Lung (tissue), 12 donors: ENCODE data around the gene ACTN4. TPM values are rescaled to one million over a fixed set of nuclear protein-coding genes. Genes with fewer than 3 reads are reported as not detected.
A peak's percentile ranks its signal among the peaks of the same experiment; 100 is the strongest.

Experiments used
- ATAC-seq: fragments of 200-7000 bp; cut with Tn5 transposase; one replicate; pipeline ENCODE4 v1.9.1; 2020; ENCODE audit warnings: moderate number of reproducible peaks; ENCODE audit not compliant: insufficient read depth, low FRiP score
- DNase-seq, 3 donors: peaks; one replicate each; pipeline ENCODE4 v3.0.0-alpha.2; 2013 to 2017
- H3K27ac ChIP-seq, 2 donors: one replicate each; pipeline ENCODE4 v1.5.1; 2013; ENCODE audit warnings: mild to moderate bottlenecking in 2 of 2, moderate library complexity in 2 of 2, control low read depth in 1 of 2, inconsistent platforms in 1 of 2, low read depth in 1 of 2, low read length in 1 of 2
- H3K27me3 ChIP-seq, 3 donors: one replicate each; pipeline ENCODE4 v1.5.1; 2013; ENCODE audit warnings: low read length in 2 of 3; ENCODE audit not compliant: control insufficient read depth in 3 of 3, insufficient read depth in 3 of 3
- H3K36me3 ChIP-seq, 4 donors: one replicate each; pipeline ENCODE4 v1.5.1; 2013; ENCODE audit warnings: low read length in 4 of 4, mild to moderate bottlenecking in 1 of 4, moderate library complexity in 1 of 4; ENCODE audit not compliant: control insufficient read depth in 4 of 4, insufficient read depth in 4 of 4
- H3K4me1 ChIP-seq, 5 donors: one replicate each; pipeline ENCODE4 v1.5.1; 2013; ENCODE audit warnings: low read length in 5 of 5, mild to moderate bottlenecking in 2 of 5, moderate library complexity in 1 of 5; ENCODE audit not compliant: control insufficient read depth in 5 of 5, insufficient read depth in 5 of 5
- H3K4me3 ChIP-seq: one replicate; pipeline ENCODE4 v1.5.1; 2013; ENCODE audit warnings: mild to moderate bottlenecking, control low read depth, moderate library complexity
- H3K9ac ChIP-seq, 2 donors: one replicate each; pipeline ENCODE4 v1.5.1; 2013; ENCODE audit warnings: low read length in 2 of 2, control low read depth in 1 of 2; ENCODE audit not compliant: insufficient read depth in 1 of 2
- H3K9me3 ChIP-seq, 4 donors: one replicate each; pipeline ENCODE4 v1.5.1; 2013; ENCODE audit warnings: low read length in 3 of 4, mild to moderate bottlenecking in 1 of 4, moderate library complexity in 1 of 4; ENCODE audit not compliant: control insufficient read depth in 4 of 4, insufficient read depth in 3 of 4
- WGBS, 2 donors: extraction: QIAGEN DNeasy Blood & Tissue Kit; methylation state at CpG; one replicate each; pipeline ENCODE4 v1.1.7; 2013; 5-methylcytosine and 5-hydroxymethylcytosine counted together
- polyA plus RNA-seq, 2 donors: library from polyadenylated mRNA; stranded (reverse); fragments of 200-250 nt; gene quantifications; one replicate each; pipeline ENCODE4 v1.2.1, GENCODE V29; 2013
- total RNA-seq, 2 donors: library from RNA; depleted of rRNA in 1 of 2; stranded (reverse); fragments of >200 nt in 1 of 2; gene quantifications; one replicate each; pipeline ENCODE4 v1.2.1, GENCODE V29; 2014 to 2021
- TF ChIP-seq, protein P1 (sequence below): IDR thresholded peaks from 2 replicates; pipeline ENCODE4 v1.5.1; 2012; ENCODE audit warnings: mild to moderate bottlenecking; ENCODE audit errors: control extremely low read depth, extremely low read depth
- donor health status: control.
- donor health status: control.
- donor health status: Bipolar disorder and iron deficiency.
- donor health status: healthy.
- donor health status: DM: yes; HTN: yes; CAD: no.

Gene ACTN4
- total and polyA plus RNA-seq, 4 donors: 229 to 552 (median 367) TPM

DNA sequence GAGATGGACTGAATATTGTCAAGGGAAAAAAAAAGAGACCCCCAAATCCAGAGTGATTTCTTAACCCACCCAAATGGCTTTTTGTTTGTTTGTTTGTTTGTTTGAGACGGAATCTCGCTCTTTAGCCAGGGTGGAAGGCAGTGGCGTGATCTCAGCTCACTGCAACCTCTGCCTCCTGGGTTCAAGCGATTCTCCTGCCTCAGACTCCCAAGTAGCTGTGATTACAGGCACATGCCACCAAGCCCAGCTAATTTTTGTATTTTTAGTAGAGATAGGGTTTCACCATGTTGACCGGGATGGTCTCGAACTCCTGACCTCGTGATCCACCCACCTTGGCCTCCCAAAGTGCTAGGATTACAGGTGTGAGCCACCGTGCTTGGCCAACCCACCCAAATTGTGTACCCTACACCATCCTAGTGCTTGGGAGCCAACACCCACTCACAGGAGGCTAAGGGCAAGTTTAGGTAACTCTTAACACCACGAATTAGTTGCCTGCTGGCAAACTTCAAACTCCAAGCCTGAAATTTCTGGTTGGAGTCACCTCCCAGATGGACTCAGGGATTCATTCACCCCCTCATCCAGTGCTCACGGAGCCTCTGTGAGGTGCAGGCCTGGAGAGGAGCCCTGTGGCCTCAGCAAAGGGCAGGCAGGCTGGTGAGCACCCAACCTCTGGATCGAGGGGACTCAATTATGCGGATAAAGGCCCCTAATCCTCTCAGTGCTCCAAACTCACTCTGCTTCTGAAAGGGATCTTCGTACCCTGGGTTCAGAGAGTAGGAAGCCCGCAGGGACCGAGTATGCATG lies 37.6 kb downstream of the ACTN4 start:
- TF ChIP-seq, protein P1, sequence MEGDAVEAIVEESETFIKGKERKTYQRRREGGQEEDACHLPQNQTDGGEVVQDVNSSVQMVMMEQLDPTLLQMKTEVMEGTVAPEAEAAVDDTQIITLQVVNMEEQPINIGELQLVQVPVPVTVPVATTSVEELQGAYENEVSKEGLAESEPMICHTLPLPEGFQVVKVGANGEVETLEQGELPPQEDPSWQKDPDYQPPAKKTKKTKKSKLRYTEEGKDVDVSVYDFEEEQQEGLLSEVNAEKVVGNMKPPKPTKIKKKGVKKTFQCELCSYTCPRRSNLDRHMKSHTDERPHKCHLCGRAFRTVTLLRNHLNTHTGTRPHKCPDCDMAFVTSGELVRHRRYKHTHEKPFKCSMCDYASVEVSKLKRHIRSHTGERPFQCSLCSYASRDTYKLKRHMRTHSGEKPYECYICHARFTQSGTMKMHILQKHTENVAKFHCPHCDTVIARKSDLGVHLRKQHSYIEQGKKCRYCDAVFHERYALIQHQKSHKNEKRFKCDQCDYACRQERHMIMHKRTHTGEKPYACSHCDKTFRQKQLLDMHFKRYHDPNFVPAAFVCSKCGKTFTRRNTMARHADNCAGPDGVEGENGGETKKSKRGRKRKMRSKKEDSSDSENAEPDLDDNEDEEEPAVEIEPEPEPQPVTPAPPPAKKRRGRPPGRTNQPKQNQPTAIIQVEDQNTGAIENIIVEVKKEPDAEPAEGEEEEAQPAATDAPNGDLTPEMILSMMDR: no peak

DNA sequence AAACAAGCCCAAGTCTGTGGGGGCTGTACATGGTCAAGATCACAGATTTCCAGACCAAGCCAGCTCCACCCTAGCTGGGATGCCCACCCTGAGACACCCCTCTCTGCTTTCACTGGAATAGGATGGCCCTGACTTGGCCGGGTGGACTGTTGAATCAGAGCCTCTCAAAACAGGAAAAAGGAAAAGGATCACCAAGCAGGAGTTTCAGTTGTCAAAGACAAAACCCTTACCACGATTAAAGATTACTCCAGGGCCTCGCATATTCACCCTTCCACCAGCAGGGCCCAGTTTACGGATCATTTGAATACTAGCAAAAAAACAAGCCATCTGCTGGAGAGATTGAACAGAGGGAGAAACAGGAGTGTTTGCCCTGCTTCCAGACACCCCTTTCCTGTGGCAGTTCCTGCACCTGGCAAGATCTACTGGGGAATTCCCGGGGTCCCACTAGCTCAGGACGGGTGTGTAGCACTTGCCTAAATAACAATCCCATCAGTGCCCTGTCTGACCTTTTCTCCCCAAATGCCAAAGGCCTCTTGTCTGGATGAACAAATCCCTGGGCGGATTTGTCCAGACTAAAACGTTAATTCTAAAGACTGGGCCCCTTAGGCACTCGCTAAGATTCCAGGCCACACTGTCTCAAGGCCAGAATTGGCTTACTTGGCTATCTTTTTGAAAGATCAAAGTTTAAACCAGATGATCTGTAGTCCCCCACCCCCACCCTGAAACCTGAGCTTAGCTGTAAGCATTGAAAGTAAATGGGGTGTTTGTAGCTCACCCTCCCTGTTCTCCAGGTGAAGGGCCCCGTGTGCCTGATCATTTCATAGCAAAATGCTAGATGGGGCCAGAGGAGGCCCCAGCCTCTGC lies 38.4 kb downstream of the ACTN4 start:
- DNase-seq (peak in 2 of 3 donors; percentile 35 to 47), ATAC-seq (no peak)
- no peaks in the 10 kb centered on the region for H3K9me3 ChIP-seq
- no peak overlapping the region for H3K4me3 ChIP-seq
- H3K9ac ChIP-seq: peak overlapping the region in 1 of 2 donors; percentile 47
- WGBS, 2 donors: 24 to 33% methylated on average over 10 of the region's 10 CpGs
- TF ChIP-seq, protein P1: no peak
- peak overlapping the region; percentile 88 to 95 for H3K27ac ChIP-seq
- peaks cover 0 to 4% (median 0%) of the 10 kb centered on the region in 4 donors for H3K36me3 ChIP-seq
- H3K4me1 ChIP-seq: peaks cover 3 to 45% (median 22%) of the 10 kb centered on the region in 5 donors
- H3K27me3 ChIP-seq: no peaks in the 10 kb centered on the region

More for the DNA sequence above, 37.6 kb downstream of the ACTN4 start:
- H3K36me3 ChIP-seq: peaks cover 0 to 4% (median 0%) of the 10 kb centered on the region in 4 donors
- H3K27ac ChIP-seq: peak overlapping the region; percentile 88 to 95
- ATAC-seq (no peak), DNase-seq (no peak)
- H3K9ac ChIP-seq: no peak overlapping the region
- H3K4me1 ChIP-seq: peaks cover 3 to 47% (median 22%) of the 10 kb centered on the region in 5 donors
- WGBS, 2 donors: 81 to 88% methylated on average over 15 of the region's 15 CpGs
- H3K27me3 ChIP-seq: no peaks in the 10 kb centered on the region
- no peak overlapping the region for H3K4me3 ChIP-seq
- no peaks in the 10 kb centered on the region for H3K9me3 ChIP-seq

DNA sequence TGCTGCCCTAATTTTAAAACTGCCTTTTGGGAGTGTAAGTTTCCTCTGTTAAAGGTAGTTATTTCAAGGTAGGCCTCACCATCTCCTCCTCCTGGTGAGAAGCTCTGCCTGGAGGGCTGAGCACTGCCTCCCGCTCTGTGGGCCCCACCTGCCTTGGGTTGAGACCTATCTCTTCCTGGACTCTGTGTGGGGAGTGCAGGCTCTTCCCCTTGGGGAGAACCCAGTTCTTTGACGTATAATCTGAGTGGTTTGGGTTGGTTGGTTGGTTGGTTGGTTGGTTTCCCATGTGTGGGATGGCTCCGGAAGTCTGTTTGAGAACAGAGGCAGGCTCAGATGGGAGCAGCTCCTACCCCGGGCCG lies 39.1 kb downstream of the ACTN4 start:
- ATAC-seq: no peak
- Histone ChIP-seq H3K36me3 (peaks cover 0 to 2% (median 0%) of the 10 kb centered on the region in 4 donors), H3K27ac (peak overlapping the region; percentile 88 to 95), H3K27me3 (no peaks in the 10 kb centered on the region), H3K4me1 (peaks cover 3 to 48% (median 22%) of the 10 kb centered on the region in 5 donors), H3K9ac (no peak overlapping the region), H3K9me3 (no peaks in the 10 kb centered on the region), H3K4me3 (no peak overlapping the region)
- TF ChIP-seq, protein P1: no peak
- WGBS, 2 donors: 44 to 59% methylated on average over 5 of the region's 5 CpGs
- no peak for DNase-seq
